Erythroblast (primary cell): Measurements from ENCODE around the gene PTCH2.

Experiments used
- DNase-seq, 2 experiments: peaks; one replicate each; lab custom pipeline; 2025; lab: John Stamatoyannopoulos, UW
- GATA1 ChIP-seq: IDR thresholded peaks from 2 replicates; pipeline ENCODE4 v1.6.1; 2011; ENCODE audit warnings: low read depth, mild to moderate bottlenecking, control low read depth, low read length, moderate library complexity
- POLR2A ChIP-seq: IDR thresholded peaks from 2 replicates; pipeline ENCODE4 v1.6.1; 2011; ENCODE audit warnings: mild to moderate bottlenecking, low read length

The PTCH2 gene

GRCh38 chr1:44792736-44793502, 50.1 kb downstream of the PTCH2 start:
- TF ChIP-seq POLR2A (no peak), GATA1 (no peak)
- no peak for DNase-seq

- DNase-seq, result no peak
- no peak for TF ChIP-seq GATA1
- no peak for TF ChIP-seq POLR2A
Measured at GRCh38 chr1:44790968-44791801, 51.9 kb downstream of the PTCH2 start.

DNA sequence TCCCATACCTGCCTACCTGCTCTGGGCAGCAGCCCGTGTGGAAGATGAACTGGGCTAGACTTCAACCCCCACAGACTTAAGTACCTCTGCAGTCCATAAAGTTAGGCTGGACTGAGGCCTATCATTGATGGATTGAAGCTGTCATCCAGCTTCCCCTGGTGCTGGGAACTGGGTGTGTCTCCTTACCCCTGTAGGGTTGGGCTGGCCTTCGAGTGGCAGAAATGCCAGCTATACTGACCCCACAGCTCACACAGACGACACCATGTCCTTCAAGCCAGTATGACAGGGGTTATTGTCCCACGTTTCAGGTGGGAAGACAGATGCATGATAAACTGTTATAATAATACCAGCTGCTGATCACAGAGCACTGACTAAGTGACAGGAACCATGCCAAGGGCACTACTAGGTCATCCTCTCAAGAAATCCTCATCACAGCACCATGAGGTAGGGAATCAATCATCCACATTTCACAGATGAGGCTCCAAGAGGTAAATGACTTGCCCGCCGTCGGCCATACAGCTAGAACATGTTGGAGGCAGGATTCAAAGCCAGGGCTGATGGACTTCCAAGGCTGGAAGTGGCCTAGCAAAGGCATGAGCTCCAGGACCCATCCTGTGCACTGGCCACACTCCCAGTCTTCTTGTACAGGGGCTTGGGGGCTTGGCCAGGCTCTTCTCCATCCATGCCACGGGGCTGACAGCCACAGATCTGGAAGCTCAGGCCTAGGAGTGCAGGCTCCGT, 54.8 kb downstream of the PTCH2 start, which contains the start of gene BEST4:
TSS of gene BEST4 (minus strand) at position 51 of the 741 bp plus-strand sequence. CDS start 465 bp downstream, outside the sequence.
- TF ChIP-seq GATA1, result no peak
- TF ChIP-seq POLR2A, result no peak
- DNase-seq, result no peak

DNA sequence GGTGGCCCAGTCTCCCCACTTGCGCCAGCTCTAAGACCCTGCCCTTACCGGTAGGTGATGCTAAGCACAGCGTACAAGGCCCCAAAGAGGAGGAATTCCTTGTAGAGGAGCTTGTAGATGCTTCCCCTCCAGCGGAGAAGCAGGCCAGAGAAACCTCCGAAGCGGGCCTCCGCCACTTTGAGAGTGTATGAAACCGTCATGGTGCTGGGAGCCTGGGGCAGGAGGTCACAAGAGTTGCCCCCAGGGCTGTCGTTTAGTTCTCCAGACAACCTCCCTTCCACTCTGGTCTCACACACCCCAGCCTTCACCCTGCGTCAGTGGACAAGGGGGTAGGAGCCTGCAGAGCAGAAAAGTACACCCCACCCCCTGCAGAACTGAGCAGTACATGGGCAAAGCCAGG, 55.5 kb downstream of the PTCH2 start:
- TF ChIP-seq GATA1 (no peak), POLR2A (no peak)
- DNase-seq, result no peak

DNA sequence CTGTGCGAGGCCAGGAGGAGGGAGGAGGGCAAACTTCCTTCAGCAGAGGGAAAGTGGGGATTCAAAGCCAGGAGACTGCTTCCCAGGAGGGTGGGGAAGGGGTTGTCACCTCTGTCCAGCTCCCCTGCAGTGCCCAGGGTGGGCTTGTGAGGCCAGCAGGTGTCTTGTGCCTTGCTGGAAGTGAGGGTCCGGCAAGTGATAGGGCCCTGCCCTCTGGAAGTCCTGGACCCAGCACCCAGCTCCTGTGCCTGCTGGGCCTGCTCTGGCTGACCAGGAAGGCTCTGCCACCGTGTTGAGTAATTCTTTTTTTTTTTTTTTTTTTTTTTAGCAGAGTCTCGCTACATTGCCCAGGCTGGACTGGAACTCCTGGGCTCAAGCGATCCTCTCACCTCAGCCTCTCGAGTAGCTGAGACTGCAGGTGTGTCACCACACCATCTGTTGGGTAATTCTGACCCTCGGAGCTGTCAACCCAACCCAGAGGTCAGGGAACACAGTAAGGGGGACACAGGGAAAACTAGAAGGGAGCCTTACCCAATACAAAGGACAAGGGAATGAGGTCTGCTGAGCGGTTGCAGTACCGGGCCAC, 56.1 kb downstream of the PTCH2 start:
- TF ChIP-seq GATA1 (no peak), POLR2A (no peak)
- DNase-seq, result no peak

DNA sequence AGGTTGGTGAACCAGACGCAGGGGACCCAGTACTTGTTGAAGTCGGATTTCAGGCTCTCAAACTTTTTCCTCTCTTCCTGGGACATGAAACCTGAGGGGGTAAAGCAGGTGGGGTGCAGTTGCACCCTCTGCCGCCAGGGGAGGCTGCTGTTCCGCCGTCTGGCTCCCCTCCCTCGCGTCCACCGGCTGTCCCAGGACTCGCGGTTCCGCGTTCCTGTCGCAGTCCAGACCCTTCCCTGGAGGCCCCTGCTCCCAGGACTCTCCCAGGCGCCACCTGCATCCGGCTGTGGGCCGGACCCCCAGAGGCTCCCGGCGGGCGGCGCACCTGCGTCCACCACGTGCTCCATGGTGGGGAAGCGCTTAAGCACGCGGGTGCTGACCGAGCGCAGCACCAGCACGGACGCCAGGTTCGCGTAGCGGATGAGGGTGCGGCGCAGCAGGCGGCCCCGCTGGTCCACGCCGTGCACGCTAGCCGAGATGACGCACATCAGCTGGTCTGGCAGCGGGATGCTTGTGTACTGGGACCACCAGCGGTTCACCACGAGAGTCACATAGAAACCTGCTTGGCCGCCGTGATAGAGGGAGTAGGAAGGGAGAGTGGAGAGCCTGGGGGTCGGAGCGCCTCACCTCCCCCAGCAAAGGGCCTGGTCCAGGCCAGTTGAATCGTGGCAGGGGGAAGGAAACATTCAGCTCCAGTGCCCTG, 56.8 kb downstream of the PTCH2 start:
- no peak for TF ChIP-seq POLR2A
- TF ChIP-seq GATA1, result no peak

GRCh38 chr1:44785501-44786137, 57.4 kb downstream of the PTCH2 start:
- TF ChIP-seq POLR2A (no peak), GATA1 (no peak)
- DNase-seq, result no peak

More for the DNA sequence above, 56.8 kb downstream of the PTCH2 start:
- peak; percentile 79 to 87 for DNase-seq

DNA sequence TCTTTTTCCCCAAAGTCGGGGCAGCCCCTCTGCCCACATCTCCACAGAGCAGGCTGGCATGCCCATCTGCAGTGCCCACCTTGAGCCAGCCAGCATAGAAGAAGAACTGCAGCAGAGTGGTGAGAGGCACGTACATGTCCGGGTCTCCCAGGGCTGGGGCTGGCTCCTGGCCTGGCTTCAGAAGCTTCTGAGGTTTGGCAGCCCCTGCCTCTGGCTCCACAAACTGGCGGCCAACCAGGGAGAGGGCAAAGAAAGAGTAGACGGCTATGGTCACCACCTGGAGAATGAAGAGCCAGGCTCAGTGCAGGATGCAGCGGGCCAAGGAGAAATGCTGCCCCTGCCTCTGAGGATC, 58.0 kb downstream of the PTCH2 start:
- TF ChIP-seq GATA1, result no peak
- no peak for TF ChIP-seq POLR2A
- DNase-seq, result no peak

- TF ChIP-seq POLR2A (no peak), GATA1 (no peak)
- DNase-seq, result no peak
Measured at GRCh38 chr1:44784094-44785028, 58.7 kb downstream of the PTCH2 start.

- no peak for TF ChIP-seq GATA1
- no peak for TF ChIP-seq POLR2A
- no peak for DNase-seq
Measured at GRCh38 chr1:44783697-44784093, 59.4 kb downstream of the PTCH2 start.

DNA sequence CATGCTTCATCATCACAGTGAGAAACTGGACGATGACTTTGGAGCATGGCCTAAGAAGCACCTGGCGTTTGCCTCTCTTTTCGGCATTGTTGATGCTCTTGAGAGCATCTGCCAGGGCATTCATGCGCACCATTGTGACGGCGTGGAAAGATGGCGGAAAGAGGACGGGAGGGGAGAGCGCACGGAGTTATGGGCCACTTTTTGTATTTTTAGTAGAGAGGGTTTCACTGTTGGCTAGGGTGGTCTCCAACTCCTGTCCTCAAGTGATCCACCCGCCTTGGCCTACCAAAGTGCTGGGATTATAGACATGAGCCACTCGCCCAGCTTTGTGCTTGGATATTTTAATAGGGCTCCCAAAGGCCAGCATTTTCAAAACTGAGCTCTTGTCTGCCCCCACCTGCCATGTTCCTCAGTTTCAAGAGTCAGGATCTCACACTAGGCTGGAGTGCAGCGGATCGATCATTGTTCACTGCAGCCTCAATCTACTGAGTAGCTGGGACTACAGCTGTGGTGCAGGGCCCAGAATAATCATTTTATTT, 62.4 kb downstream of the PTCH2 start:
- no peak for DNase-seq
- no peak for TF ChIP-seq GATA1
- no peak for TF ChIP-seq POLR2A
